ENCODE measurements around the gene CHST12. TPM values are rescaled to one million over a fixed set of nuclear protein-coding genes. Genes with fewer than 3 reads are reported as not detected.

The CHST12 gene
- total and polyA plus RNA-seq, 10 of the 15 experiments (the other 5 are each of a cell fraction or from before 2014, with no cell fraction given), result 0.05 to 14.2 (median 3.3) TPM

DNA sequence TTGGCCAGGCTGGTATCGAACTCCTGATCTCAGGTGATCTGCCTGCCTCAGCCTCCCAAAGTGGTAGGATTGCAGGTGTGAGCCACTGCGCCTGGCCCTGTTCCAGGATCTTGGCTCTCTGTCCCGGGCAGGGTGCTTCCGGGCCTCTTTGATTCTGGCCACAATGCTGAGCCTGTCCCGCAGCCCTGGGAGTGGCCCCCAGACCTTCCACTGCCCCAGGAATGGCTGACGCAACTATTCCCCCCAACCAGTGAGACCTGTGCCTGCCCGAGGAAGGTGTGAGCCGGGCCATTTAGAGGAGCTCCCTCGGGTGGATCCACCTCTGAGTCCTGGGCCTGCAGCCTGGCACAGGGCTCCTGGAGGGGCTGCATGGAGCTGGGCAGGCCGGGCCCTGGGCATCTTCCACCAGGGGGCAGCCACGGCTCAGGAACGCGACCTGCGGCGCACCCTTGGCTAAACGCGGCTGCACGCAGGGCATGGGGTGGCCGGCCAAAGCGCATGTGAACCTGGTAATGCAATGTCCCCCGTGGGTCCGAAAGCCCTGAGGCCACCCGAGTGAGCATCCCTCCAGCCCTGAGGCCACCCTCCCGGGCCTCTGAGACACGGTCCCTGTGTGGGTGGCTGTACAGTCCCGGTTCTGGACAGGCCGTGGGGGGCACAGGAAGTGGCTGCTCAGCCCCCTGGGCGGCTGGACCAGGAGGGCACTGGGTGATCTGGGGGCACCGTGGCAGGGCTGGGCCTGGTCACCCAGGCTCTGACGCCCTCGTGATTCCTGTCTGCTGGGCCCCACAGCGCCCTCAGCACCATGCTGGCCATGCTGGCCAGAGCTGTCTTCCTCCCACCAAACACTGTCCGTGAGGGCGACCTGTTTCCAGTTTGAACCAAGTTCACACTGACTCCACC is 48.0 kb downstream of the CHST12 start:
- CTCF ChIA-PET, result interaction anchor here (0.6 to 4.4 kb wide), 25 partner anchors 8 to 413 kb away, joined by 3 to 114 read pairs (median 3); partner anchors contain the start of gene TTYH3
- H2AFZ ChIP-seq (ENCODE audit: control insufficient read depth, low read depth, low read length), result peak overlapping the region; percentile 54
- DNase-seq (ENCODE audit: low read depth, low spot score) (no peak), ATAC-seq (peak; percentile 99), FAIRE-seq (no peak)
- peak overlapping the region; percentile 15; the same call in 1 of the 2 replicates for H3K9ac ChIP-seq (ENCODE audit: control insufficient read depth, insufficient read depth, low read length)
- H3K79me2 ChIP-seq (ENCODE audit: control insufficient read depth, insufficient read depth, low read length), result no peaks in the 10 kb centered on the region
- POLR2A ChIA-PET, result interaction anchor here (2.8 kb wide), 1 partner anchor 17 kb away, joined by 8 read pairs; no protein-coding TSS in a partner anchor
- no peaks in the 10 kb centered on the region for H3K27me3 ChIP-seq (replicated peaks in 1 of 2; ENCODE audit: control insufficient read depth in 2 of 2, insufficient read depth in 2 of 2, low read length in 1 of 2)
- H3K4me1 ChIP-seq (ENCODE audit: control insufficient read depth, insufficient read depth, low read length), result peaks cover 7% of the 10 kb centered on the region
- intact Hi-C loops (cut with micrococcal nuclease; ENCODE audit: unreplicated experiment), result loop anchor here (1.0 to 2.0 kb wide), 2 partner anchors 17 to 230 kb away; no protein-coding TSS in a partner anchor
- peak overlapping the region; percentile 83 for H3K4me2 ChIP-seq (ENCODE audit: control insufficient read depth, insufficient read depth)
- no peaks in the 10 kb centered on the region for H3K36me3 ChIP-seq (ENCODE audit: control insufficient read depth in 2 of 2, insufficient read depth in 2 of 2, low read length in 1 of 2)
- SMC1A ChIA-PET (ENCODE audit: uncharacterized antibody, unreplicated experiment), result interaction anchor here (1.0 to 3.1 kb wide), 8 partner anchors 11 to 259 kb away, joined by 3 to 21 read pairs (median 4); no protein-coding TSS in a partner anchor
- no peaks in the 10 kb centered on the region for H4K20me1 ChIP-seq (ENCODE audit: control insufficient read depth, insufficient read depth)
- BruUV-seq (replicated peaks), result no TSS peak
- H3K9me3 ChIP-seq (replicated peaks; ENCODE audit: control insufficient read depth, insufficient read depth, low read length), result no peaks in the 10 kb centered on the region
- no peak overlapping the region for H3K27ac ChIP-seq (ENCODE audit: control insufficient read depth, insufficient read depth)
- H3K4me3 ChIP-seq, result no peak overlapping the region; the same call in 1 of the 2 replicates
- RAD21 ChIA-PET (ENCODE audit: unreplicated experiment), result interaction anchor here (1.0 to 4.9 kb wide), 12 partner anchors 18 to 260 kb away, joined by 3 to 42 read pairs (median 4); no protein-coding TSS in a partner anchor
- 8% methylated on average over 34 of the region's 34 CpGs for WGBS (ENCODE audit: insufficient coverage, insufficient replicate concordance, low lambda C conversion rate, missing lambda C conversion rate)
- in situ Hi-C loops (cut with MboI), result no loop called here
- TF ChIP-seq, protein P1, sequence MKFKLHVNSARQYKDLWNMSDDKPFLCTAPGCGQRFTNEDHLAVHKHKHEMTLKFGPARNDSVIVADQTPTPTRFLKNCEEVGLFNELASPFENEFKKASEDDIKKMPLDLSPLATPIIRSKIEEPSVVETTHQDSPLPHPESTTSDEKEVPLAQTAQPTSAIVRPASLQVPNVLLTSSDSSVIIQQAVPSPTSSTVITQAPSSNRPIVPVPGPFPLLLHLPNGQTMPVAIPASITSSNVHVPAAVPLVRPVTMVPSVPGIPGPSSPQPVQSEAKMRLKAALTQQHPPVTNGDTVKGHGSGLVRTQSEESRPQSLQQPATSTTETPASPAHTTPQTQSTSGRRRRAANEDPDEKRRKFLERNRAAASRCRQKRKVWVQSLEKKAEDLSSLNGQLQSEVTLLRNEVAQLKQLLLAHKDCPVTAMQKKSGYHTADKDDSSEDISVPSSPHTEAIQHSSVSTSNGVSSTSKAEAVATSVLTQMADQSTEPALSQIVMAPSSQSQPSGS (IDR thresholded peaks at IDR 0.05; ENCODE audit: low read length), result no peak
- TF ChIP-seq BHLHE40 (IDR thresholded peaks at IDR 0.05; ENCODE audit: borderline replicate concordance in 1 of 2, low read depth in 2 of 2, low read length in 1 of 2) (peak; percentile 35 to 59; a peak in 3 of 4 replicates), CHD2 (IDR thresholded peaks at IDR 0.05; ENCODE audit: borderline replicate concordance, low read depth, low read length) (0 out of 2 replicates have a peak, but pooled peaks have one; percentile 15), ZZZ3 (IDR thresholded peaks at IDR 0.05; ENCODE audit: control insufficient read depth, insufficient read length, low read depth) (no peak), HDGF (IDR thresholded peaks at IDR 0.05) (peak; percentile 62; the same call in 1 of the 2 replicates), MTA3 (IDR thresholded peaks at IDR 0.05; ENCODE audit: borderline replicate concordance, low read length) (no peak), EGR1 (IDR thresholded peaks at IDR 0.05; ENCODE audit: borderline replicate concordance in 1 of 2, low read depth in 2 of 2, low read length in 2 of 2) (no peak), RCOR1 (conservative IDR thresholded peaks at IDR 0.05; ENCODE audit: low read depth, low read length) (no peak), PAX5 (IDR thresholded peaks at IDR 0.05; ENCODE audit: borderline replicate concordance, low read depth, low read length) (no peak), HCFC1 (IDR thresholded peaks at IDR 0.05; ENCODE audit: low read length) (no peak), NR2C2 (IDR thresholded peaks at IDR 0.05; ENCODE audit: borderline replicate concordance, control insufficient read depth, insufficient read length, low read depth) (no peak), ZBED1 (IDR thresholded peaks at IDR 0.05; ENCODE audit: borderline replicate concordance) (no peak), STAT3 (IDR thresholded peaks at IDR 0.05; ENCODE audit: low read depth, low read length) (no peak), TCF7 (IDR thresholded peaks at IDR 0.05; ENCODE audit: borderline replicate concordance) (no peak), RAD21 (IDR thresholded peaks at IDR 0.05; ENCODE audit: insufficient read depth, low read depth, low read length) (peak; percentile 86), CEBPB (IDR thresholded peaks at IDR 0.05; ENCODE audit: borderline replicate concordance in 1 of 2, low read depth in 2 of 2, low read length in 2 of 2) (no peak)
- TF ChIP-seq, protein P2, sequence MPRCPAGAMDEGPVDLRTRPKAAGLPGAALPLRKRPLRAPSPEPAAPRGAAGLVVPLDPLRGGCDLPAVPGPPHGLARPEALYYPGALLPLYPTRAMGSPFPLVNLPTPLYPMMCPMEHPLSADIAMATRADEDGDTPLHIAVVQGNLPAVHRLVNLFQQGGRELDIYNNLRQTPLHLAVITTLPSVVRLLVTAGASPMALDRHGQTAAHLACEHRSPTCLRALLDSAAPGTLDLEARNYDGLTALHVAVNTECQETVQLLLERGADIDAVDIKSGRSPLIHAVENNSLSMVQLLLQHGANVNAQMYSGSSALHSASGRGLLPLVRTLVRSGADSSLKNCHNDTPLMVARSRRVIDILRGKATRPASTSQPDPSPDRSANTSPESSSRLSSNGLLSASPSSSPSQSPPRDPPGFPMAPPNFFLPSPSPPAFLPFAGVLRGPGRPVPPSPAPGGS (IDR thresholded peaks at IDR 0.05; ENCODE audit: borderline replicate concordance, insufficient read depth, low read depth, low read length, poor library complexity, severe bottlenecking), result no peak

Measured in GM12878 (cell line).